HG03558 (cell line): ENCODE results near the gene IFNA13.

Experiments
- ATAC-seq: cut with Tn5 transposase; IDR thresholded peaks from one replicate; pipeline ENCODE4 v1.9.1; 2021; ENCODE audit warnings: moderate number of reproducible peaks; ENCODE audit not compliant: unreplicated experiment; ENCODE audit errors: extremely low read depth

IFNA13 gene

DNA sequence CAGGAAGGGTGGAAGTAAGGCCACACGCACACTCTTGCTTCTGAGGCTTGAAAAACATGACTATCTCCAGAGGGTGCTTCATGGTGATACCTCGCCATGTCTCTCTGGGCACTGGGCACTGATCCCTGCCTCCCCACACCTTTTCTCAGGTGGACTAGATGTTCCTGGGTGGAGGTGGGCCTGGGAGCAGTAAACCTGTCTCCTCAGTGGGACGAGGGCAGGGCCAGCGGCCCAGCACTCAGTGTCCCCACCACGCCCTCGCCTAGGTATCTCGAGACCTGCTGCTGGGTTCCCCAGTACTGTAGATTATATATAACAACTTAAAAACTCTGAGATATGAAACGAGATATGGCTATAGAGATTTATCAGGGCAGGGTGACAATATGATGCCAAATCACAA is 5.6 kb downstream of the IFNA13 start:
- no peak for ATAC-seq

DNA sequence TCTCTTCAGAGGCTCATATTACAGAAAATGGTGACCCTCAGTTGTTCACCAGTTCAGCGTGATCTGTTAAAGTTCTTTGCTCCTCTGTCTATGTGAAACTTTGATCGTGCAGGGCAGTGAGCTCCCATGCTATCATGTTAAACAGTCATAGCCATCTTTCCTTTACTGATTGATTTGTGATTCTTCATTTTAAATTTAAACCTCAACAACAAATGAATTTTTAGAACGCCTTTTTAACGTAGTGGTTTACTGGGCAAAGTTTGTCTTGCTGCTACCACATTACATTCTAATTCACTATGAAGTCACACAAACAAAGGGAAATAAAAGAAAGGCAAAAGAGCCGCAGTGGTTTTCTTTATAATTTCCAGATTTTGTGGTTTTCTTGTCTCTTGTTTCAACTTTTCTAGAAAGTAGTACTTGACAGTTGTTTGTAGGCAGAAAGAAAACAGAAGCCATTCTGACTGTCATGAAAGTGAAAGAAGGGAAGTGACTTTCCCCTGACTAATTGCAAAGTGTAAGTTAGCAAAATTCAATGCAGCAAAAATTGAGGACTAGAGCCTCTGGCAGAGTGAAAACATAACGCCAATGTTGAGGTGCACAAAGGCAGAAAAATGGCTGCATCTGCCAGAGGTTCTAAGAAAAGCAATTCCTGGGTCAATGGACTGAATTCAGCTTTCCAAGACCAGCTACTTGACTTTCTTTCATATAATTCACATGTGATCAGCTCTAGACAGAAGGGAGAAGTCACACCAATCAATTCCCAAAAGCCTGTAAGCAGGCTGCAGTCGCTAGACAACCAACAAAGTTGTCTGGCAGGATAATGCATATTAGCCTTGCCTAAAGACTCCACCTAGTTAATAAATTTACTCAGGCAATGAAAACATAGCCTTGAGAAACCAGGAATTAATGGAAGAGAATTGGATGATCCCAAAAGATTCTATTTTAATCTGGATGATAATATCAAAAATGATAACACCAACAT is 10.1 kb downstream of the IFNA13 start:
- ATAC-seq, result peak; percentile 91

- no peak for ATAC-seq
Observed at GRCh38 chr9:21350787-21351186, 17.1 kb downstream of the IFNA13 start, which contains the start of gene IFNA6. IFNA6 (minus strand) TSS chr9:21350887; CDS start chr9:21350887, 0 bp downstream.

GRCh38 chr9:21348430-21348970 is 19.4 kb downstream of the IFNA13 start:
- no peak for ATAC-seq

- ATAC-seq, result no peak
Observed at GRCh38 chr9:21340735-21341134, 27.1 kb downstream of the IFNA13 start.

DNA sequence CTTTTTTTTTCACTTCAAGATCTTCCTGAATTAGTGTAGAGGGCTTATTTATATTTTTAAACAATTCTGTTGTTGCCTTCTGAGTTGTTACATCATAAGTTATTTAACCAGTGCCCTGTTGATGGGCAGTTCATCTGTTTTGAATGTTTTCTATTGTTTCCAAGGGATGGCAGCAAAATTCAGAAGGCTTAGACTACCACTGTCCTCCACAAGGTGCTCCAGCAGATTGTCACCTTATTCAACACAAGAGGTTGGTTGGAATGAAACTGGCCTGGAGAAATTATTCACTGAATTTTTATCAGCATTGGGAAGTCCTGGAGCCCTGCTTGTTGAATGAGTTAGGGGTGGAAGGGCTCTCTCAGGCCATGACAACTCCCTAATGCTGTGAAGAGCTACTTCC is 31.4 kb downstream of the IFNA13 start:
- ATAC-seq, result no peak

DNA sequence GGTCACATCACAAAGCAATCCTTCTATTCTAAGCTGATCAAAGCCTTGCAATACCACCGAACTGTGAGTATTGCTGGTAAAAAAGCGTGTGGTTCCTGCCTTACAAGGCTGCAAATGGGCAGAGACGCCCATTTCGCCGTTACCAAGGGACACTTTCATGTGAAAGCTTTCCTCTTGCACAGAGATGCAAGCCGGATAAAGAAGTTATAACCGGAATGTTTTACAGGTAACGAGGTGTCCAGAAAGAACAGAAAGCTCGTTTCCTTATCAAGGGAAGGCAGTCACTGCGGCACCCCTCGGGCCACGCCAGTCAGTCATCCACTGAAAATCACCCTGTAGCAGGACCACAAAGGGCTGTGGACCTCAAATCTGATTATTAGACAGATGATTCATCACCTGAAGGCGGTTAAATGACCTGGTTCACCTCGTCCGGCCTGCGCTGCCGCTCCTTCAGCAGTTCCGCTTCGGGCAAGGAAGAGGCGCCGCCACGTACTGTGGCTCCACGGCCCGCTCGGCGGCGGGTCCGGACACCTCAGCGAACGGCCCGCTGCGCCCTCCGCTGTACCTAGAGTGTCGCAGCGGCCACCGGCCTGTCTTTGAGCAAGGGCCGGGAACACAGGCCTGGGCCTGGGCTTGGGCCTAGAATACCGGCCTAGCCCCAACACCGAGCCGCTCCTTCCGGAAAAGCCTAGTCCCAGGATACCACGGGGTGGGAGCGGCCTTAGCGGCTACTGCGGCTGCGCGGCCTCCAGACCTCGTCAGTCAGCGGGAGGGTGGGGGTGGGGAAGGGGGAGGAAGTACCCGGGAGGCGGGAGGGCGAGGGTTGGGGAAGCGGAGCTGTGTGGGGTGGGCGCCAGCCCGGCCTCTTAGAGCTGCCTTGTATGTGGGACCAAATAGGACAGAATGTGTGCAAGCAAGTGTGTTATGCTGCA is 32.9 kb downstream of the IFNA13 start, which contains the start of gene KLHL9:
TSS of gene KLHL9 (minus strand) at position 704 of the 932 bp plus-strand sequence. CDS start at position 159, 545 bp downstream.
- peak; percentile 85 for ATAC-seq

DNA sequence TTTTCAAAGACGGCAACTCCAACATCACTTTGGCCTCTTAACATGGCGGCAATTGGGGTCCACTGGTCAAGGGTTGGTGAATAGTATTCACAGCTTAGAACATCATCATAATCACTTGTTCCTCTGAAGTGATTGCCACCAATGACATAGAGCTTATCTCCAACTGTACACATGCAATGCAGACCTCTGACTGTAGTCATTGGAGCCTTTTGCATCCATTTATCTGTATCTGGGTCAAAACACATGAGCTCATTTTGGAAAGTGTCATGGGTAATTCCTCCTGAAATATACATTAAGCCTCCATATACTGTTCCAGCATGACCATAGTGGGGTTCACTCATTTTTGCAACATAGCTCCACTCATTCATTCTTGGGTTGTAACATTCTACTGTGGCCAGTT is 34.6 kb downstream of the IFNA13 start:
- ATAC-seq, result no peak

DNA sequence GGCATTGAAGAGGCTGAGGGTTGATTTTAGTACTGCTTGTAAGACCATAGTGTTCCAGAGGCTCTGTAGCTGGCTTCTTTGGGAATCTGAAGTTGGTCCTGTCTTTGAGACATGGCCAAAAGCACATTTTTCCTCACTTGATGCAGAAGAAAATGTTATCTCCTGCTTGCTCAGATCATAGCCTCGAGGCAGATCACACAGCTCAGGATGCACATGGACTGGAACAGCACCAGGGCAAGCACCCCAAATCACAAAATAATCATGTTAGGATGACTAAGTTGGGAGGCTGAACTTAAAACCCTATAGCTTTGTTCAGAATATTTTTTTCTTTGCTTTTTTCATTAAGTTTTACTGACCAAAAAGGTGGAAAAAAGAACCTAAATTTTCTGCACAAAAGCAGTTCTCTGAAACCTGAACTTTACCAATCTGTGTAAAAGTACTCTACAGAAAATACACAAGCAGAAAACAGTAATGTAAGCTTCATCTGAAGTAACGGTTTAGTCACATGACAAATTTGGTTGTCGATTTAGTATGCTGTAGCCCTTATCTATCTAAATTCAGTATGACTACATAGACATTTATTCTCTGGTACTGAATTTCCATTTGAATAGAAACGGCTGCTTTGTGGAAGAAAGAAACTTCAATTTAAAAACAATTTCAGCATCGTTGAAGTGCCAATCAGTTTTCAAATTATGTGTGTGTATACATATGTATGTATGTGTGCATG is 36.0 kb downstream of the IFNA13 start:
- no peak for ATAC-seq

- ATAC-seq, result peak; percentile 69
Observed at GRCh38 chr9:21326526-21327139, 41.2 kb downstream of the IFNA13 start.

- no peak for ATAC-seq
Observed at GRCh38 chr9:21324047-21324446, 43.8 kb downstream of the IFNA13 start.

DNA sequence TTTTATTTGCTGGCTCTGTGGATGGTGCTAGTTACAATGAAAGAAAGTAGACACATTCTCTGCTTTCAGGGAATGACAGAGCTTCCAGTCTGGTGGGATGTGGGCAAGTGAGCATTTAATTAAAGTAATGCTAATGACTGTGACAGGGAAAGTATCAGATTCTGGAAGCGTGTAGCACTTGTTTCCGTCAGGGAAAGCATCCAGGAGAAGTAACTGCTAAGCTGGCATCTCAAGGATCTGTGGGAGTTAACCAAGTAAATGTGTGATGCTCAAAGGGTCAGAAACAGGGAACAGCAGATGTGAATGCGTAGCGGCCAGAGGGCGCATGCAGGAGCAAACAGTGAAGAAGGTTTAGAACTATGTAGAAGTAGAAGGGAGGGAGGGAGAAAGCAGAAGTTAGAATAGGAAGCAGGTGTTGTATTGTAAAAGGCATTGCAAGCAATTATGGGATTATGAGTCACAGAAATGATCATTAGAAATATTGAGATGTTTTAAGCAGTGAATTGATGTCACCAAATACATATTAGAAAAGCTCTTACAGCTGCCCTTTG is 44.9 kb downstream of the IFNA13 start:
- ATAC-seq, result no peak

- ATAC-seq, result no peak
Observed at GRCh38 chr9:21320465-21320864, 47.4 kb downstream of the IFNA13 start.

- ATAC-seq, result peak; percentile 38
Observed at GRCh38 chr9:21317956-21318923, 49.6 kb downstream of the IFNA13 start.
